GM19452 (cell line): ENCODE data around the gene RIC8A.
A peak's percentile ranks its signal among the peaks of the same experiment; 100 is the strongest.

Source experiments
- ATAC-seq: cut with Tn5 transposase; IDR thresholded peaks from one replicate; pipeline ENCODE4 v1.9.1; 2021; ENCODE audit not compliant: unreplicated experiment

Gene RIC8A

DNA sequence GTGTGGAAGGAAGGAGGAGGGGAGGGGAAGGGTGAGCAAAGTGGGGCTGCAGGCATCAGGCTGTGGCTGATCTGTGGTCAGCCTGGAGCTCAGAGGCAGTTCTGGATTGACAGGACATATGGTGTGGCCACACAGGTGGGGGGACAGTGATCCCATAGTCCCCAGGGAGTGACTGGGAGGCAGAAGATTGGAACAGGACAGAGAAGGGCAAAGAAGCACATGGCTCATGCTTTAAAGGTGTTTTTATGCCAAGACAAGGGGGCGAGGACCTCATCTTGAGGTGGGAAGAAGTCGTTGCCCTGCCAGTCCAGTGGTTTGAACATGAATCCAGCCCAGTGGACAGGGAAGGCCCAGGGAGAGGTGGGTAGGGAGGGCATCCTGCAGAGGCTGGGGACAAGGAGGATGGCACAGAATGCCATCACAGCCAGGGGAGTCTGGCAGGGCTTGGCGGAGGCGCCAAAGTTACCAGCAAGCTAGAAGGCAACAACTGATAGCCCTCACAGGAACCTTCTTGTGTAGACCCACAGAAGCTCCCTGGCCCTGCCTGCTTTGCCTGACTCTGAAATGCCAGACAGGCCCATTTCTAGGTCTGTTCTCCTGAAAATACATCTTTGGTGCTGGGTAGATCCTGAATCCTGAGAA is 3.4 kb upstream of the RIC8A start:
- no peak for ATAC-seq

DNA sequence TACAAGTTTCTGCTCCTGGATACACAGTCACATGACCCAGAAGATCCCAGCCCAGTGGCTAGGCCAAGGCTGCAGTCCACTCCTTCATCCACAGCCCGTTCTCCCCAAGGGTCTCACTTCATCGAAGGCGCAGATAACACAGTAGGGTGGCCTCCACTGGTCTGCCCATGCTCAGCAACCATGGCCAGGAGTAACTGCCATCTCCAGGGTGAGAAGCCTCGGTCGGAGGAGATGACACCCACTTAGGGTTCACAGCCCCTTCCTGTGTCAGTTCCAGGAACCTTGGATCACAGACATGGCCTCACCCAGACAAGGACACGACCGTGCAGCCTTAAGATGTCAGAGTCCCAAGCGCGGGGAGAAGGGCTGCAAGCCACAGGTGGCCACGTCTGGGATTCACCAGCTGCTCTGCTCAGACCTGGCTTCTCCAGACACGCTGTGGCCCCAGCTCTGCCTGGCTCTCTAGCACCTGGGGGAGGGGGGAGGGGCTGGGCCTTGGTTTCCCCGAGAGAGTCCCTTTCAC is 2.9 kb upstream of the RIC8A start:
- no peak for ATAC-seq

DNA sequence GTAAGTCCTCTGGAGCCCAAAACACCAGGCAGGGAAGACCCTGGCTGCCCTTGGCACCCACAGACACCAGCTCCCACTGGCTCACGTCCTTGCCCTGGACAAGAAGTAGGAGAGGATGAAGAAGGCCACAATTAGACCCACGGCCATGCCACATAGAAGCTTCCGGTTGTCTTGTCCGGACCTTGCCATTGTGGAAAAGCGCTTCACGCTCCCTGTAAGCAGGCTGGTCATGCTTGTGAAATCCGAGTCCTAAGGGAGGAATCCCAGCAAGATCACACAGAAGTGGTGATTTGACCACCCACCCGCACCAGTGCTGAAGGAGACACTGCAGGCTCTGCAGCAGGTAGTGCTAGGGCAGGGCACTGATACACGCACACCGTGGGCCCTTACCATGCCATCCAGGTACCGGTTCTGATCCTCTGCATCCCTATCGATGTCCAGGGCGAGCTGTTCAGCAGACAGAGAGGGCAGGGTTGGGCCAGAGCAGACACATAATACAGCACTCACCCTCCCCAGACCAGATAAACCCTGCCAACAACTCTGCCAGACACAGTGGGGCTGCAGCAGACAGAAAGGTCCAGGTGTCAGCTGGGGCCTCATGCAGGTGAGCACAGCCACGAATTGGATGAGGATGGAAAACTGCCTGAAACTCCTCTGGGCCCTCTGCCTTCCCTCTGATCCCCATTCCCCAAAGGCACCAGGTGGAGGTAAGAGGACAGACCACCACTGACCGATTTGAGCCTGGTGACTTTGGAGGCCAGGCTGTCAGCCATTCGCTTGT is 2.1 kb upstream of the RIC8A start:
- no peak for ATAC-seq

DNA sequence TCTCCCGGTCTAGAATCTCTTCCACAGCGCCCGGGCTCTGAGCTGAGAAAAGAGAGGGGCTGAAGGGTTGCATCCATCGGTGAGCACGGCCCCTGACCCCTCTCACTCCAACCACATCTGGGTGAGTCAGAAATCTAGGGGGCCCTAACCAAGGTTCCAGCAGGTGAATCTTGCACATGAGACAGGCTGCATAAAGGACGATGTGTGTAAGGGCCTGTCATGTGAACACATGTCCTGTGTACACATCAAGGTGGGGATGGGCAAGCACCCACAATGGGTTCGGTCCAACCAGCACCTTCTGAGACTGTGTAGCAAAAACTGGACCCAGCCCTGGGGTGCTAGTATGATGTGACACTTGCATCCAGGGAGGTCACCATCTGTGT is 1.5 kb upstream of the RIC8A start:
- ATAC-seq, result no peak

DNA sequence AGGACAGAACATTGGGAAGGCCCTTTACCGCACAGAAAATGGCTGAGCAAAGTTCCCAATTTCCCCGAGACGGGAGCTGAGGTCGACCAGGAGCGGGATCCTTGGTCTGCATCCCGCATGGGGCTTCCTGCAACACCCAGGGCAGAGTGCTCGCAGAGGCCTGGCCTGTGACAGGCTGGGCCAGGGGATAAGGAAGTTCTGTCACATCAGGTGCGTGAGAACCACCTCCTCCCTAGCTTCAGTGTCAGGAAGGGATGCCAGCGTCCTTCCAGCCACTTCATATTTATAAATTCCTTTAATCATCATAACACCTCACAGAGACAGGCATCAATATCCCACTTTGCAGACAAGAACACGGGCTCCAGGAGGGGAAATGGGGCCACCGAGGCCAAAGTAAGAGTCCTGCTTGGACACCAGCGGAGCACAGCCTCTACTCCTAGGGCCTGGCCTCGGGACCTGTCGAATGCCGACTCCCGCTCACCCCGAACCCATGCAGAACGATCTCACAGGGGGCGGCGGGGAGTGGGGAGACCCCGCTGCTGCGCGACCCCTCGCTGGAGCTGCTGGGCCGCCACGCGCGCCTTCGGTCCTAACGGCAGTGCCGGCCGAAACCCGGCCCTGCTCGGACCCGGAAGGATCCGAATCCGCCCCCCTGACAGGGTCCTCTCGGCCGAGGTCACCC is 841 bp upstream of the RIC8A start:
- ATAC-seq, result no peak

DNA sequence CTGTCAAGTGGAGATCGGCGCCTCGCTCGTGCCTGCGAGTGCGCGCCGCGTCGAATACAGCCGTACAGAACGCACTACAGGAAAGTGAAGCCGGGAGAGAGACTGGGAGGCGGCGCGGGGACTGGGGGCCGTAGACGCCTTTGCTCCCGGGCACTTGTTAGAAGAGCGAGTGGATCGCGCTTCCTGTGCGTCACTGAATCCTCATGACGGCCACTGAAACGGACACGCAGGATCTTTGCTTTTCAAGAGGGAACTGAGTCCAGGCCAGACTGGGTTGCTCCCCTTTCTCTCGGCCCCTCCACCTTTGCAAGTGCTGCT is 314 bp downstream of the RIC8A start:
- ATAC-seq, result no peak

DNA sequence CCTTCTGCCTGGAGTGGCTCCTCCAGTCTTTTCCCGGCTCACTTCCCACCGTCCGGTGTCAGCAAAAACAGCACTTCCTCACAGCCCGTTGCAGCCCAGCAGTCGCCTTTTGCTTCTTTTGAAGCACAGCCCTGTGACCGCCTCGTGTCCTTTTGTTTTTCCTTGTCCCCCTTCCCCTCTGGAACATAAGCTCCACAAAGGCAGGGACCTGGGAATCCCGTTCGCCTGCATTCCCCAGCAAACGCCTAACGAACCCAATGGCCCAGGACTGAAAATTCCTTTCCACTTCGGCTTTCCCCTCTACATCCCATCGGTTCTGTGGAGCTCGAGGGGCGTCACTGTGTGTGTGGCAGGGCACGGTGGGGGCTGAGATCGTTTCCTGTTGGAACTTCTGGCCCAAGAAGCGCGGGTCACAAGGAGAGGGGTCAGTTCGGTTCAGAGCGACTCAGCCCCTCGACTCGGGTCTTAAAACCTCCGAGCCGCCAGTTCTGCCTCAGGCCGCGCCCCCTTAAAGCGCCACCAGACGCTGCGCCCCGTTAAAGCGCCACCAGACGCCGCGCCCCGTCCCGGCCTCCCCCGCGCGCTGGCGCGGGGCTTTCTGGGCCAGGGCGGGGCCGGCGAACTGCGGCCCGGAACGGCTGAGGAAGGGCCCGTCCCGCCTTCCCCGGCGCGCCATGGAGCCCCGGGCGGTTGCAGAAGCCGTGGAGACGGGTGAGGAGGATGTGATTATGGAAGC is 841 bp downstream of the RIC8A start:
- ATAC-seq, result peak; percentile 41

DNA sequence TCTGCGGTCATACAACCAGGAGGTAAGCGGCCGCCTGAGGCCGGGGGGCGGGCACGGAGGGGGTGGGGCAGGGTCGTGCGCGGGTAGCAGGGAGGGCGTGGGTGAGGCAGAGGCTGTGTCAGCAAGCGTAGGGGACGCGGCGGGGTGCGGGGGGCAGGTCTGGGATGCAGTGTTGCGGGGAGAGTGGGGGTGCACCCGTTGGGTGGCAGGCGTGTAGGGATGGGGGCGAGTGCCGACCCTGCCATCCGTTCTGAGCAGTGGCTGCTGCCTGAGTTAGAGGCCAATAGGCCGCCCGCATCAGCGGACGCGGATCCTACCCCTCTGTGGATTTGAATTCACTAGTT is 1.4 kb downstream of the RIC8A start:
- ATAC-seq, result no peak

DNA sequence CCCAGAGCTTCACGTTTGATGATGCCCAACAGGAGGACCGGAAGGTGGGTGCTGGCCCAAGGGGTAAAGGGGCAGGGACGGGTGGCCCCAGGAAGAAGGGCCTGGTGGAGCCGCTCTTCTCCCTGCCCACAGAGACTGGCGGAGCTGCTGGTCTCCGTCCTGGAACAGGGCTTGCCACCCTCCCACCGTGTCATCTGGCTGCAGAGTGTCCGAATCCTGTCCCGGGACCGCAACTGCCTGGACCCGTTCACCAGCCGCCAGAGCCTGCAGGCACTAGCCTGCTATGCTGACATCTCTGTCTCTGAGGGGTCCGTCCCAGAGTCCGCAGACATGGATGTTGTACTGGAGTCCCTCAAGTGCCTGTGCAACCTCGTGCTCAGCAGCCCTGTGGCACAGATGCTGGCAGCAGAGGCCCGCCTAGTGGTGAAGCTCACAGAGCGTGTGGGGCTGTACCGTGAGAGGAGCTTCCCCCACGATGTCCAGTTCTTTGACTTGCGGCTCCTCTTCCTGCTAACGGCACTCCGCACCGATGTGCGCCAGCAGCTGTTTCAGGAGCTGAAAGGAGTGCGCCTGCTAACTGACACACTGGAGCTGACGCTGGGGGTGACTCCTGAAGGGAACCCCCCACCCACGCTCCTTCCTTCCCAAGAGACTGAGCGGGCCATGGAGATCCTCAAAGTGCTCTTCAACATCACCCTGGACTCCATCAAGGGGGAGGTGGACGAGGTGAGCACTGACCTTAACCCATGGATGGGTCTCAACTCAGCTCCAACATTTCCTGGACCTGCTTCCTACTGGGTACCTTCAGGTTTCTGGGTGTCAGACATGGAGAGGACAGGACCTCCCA is 2.0 kb downstream of the RIC8A start:
- no peak for ATAC-seq

DNA sequence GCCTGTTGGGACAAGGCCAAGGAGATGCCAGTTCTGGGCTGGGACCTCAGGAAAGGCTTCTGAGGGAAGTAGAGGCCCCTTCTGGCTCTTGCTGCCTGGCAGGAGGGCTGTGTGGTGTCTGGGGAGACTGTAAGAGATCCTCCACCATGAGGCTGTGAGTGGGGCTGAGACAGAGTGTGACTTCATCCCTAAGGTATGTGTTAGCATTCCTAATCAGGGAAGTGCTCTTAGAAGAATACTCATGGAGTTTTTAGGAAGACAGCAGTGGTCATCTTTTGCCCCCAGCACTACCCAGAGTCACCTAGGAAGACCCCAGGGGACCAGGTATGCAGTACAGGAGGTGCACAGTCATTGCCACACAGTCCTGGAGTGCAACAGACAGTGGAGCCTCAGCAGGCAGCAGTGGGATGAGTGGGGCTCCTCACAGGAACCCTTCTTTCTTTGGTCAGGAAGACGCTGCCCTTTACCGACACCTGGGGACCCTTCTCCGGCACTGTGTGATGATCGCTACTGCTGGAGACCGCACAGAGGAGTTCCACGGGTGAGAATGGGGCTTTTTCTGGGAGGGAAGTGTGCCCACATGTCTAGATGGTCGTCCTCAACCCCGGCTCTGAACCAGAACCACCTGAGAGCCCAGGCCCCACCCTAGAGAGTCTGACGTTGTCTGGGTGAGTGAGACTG is 2.8 kb downstream of the RIC8A start:
- ATAC-seq, result no peak

DNA sequence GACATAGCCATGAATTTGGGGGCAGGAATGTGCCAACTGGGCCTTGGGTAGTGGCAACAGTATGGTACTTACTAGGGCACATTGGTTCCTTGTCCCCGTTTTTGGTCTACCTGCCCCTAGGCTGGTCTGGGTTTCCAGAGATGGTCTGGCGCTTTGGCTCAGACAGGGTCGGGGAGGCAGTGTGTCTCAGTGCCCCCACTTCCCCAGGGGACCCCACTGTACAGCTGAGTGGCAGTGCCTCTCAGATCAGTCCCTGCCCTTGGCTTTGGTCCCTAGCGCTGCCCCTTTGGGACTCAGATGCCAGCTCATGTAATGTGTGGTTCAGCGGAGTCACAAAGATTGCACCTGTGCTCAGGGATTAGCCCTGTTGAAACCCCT is 3.3 kb downstream of the RIC8A start:
- no peak for ATAC-seq

DNA sequence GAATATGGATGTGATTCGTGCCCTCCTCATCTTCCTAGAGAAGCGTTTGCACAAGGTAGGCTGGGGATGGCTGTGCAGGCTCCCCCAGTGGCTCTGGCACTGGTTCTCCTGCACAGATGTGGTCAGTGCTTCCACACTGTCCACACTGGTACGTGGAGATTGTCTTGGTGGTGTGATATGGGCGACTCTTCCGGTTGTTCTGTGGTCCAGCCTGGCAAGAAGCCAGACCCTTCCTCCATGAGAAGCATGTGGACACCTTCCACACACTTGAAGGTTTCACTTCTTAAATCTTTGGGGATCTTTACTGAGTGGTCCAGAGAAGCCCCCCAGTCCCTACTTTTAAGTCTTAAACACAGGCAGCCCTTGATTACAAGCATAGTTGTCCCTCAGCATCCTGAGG is 3.8 kb downstream of the RIC8A start:
- no peak for ATAC-seq

DNA sequence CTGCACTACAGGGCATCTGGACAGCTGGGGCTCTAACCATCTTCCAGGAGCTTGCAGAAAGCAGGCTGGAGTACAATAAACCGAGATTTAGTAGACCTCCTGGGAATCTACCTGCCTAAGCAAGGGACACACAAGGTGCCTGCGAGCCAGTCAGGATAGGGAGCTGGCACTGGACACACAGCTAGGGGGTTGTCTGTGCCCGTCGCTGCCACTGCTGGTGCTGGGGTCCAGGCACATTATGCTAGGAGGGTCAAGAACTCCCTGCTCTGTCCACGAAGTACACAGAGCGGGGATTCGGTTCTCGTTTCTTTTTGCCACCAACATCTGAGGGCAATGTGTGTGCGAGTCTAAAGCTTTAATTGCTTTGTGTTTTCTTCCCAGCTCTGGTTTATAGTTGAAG is 4.2 kb downstream of the RIC8A start:
- no peak for ATAC-seq

DNA sequence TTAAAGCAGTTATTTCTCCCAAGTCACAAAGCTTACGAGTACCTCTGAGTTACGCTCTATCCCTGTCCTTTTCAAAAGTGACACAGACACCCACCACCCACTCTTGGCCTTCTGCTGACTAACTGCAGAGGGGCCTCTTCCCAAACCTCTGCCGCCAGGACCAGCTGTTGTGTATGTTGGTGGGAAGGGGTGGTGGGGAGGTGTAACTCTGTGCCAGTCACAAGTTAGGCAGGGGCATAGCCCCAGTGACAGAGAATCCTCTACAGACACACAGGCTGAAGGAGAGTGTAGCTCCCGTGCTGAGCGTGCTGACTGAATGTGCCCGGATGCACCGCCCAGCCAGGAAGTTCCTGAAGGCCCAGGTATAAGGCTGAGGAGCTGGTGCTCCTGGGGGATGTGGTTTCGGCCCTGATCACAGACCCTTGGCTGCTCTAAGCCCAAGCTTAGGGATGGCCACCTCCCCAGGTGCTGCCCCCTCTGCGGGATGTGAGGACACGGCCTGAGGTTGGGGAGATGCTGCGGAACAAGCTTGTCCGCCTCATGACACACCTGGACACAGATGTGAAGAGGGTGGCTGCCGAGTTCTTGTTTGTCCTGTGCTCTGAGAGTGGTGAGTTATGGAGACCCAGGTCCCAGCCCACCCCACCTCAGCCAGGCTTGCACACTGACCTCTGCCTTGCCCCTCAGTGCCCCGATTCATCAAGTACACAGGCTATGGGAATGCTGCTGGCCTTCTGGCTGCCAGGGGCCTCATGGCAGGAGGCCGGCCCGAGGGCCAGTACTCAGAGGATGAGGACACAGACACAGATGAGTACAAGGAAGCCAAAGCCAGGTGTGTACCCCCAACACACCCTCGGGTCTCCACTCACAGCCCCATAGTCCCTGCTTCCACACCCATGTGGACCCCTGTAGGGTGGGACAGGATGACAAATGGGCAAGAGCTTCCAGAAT is 4.9 kb downstream of the RIC8A start:
- ATAC-seq, result no peak

DNA sequence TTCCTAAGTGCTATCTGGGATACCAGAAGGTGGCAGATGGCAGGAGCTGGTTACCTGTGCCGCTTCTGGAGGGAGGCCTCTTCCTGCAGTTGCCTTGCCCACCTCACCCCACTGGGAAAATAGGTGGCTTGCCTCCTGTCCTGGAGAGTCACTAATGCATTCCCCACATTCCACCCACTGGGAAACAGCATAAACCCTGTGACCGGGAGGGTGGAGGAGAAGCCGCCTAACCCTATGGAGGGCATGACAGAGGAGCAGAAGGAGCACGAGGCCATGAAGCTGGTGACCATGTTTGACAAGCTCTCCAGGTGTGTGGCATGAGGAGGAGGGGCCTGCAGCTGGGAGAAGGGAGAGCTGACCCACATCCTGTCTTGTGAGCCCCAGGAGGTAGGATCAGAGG is 5.6 kb downstream of the RIC8A start:
- ATAC-seq, result no peak

DNA sequence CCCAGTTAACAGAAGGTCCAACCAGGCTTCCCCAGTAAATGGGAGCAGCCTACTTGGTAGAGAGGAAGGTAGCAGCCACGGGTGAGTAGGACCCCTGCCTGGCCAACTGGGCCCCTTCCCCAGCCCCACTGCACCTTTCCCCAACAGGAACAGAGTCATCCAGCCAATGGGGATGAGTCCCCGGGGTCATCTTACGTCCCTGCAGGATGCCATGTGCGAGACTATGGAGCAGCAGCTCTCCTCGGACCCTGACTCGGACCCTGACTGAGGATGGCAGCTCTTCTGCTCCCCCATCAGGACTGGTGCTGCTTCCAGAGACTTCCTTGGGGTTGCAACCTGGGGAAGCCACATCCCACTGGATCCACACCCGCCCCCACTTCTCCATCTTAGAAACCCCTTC is 6.6 kb downstream of the RIC8A start:
- ATAC-seq, result no peak

DNA sequence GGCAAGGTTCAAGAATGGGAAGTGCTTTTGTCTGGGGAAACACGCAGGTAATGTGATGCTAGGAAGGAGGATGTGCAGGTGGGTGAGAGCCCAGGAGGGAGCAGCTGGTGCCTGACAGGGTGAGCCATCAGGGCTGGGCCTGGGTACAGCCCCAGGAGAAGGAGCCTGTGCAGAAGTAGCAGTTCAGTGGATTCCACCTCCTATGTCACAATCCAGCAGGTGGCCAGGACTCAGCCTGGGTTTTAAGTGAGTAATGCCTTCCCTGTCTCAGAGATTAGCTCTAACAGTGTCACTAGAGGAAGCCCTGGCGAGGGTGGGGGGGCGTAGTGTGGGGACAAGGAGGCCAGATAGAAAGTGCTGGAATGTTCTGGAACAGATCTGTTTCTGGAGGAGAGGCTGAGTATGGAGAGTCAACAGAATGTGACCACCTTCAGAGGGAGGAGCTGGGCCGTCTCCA is 8.1 kb downstream of the RIC8A start:
- no peak for ATAC-seq

DNA sequence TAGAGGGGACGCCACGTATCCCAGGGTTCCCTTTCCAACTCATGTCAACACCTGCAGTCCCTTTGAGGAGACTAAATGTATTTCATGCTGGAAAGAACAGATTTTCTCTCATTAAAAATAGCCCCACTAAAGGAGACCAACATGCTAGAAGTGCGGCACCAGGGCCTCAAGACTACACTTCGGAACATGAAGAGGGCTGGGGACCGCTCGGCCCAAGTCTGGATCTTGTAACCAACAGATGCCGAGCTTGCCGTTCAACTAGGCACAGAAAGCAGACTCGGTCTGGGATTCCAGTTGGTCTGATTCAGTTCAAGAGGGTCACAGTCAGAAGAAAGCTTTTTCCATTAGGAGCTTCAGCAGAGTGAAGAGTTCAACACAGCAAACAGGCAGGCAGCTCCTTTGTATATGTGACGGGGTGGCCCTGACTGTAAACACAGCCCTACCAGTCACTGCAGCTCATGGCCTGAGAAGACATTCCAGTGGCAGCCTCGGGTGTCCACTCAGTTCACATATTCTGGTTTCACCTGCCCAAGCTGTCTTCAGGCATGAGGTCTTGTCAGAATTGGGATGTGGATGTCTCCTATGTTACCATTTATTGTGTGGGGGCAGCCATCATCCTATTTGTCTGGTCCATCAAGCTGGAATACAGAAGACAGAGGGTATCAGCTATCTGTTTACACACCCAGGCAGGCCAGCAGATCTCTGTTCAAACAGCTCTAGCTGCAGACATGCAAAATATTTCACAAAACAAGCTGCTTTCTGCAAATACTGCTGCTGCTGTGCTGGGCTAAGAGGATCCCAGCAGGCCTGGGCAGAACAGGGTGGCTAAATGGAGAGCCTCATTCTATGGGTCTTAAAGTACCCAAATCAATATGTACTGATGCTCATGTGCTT is 8.8 kb downstream of the RIC8A start:
- ATAC-seq, result no peak
